T-helper 2 cell treated with Interferon-gamma antibody and Interleukin-4, amounts not matched to agents 5 μg/mL and 100 μg/mL, for 36 hours (primary cell): ENCODE results near the gene LAGE3.

ENCODE experiments used
- DNase-seq: peaks from one replicate; pipeline ENCODE4 v3.0.0; 2021; ENCODE audit warnings: low spot score
- H3K27ac Mint-ChIP-seq: one replicate; pipeline ENCODE4 v1.8.0; 2021; ENCODE audit warnings: mild to moderate bottlenecking, mixed read lengths
- H3K27me3 Mint-ChIP-seq: one replicate; pipeline ENCODE4 v1.8.0; 2021; ENCODE audit warnings: low read depth, mixed read lengths
- H3K36me3 Mint-ChIP-seq: one replicate; pipeline ENCODE4 v1.8.0; 2021; ENCODE audit warnings: low read depth, mixed read lengths
- H3K4me1 Mint-ChIP-seq: one replicate; pipeline ENCODE4 v1.8.0; 2021; ENCODE audit warnings: low read depth, mixed read lengths
- H3K4me3 Mint-ChIP-seq: one replicate; pipeline ENCODE4 v1.8.0; 2022; ENCODE audit warnings: mild to moderate bottlenecking, moderate library complexity, mixed read lengths
- H3K9me3 Mint-ChIP-seq: one replicate; pipeline ENCODE4 v1.8.0; 2021; ENCODE audit warnings: mixed read lengths

The LAGE3 gene

DNA sequence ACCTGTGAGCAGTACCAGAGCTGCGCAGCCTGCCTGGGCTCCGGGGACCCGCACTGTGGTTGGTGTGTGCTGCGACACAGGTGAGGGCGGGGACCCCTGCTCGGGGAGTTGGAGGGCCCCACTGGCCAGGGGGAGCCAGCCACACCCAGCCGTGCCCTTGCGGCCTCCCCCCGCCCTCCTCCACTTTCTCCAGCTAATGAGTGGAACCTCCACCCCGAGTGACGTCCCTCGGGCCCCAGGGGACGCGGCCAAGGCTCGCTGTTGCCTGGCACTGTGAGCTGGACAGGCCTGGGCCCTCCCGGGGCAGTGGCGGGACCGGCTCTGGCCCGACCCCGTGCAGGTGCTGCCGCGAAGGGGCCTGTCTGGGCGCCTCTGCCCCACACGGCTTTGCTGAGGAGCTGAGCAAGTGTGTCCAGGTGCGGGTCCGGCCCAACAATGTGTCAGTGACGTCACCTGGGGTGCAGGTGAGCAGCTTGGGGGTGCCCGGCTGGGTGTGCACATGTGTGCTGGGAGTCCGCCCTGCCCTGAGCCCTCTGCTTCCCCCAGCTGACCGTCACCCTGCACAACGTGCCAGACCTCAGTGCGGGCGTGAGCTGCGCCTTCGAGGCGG is 15.4 kb downstream of the LAGE3 start:
- no peak for DNase-seq
- Mint-ChIP-seq H3K9me3 (no peaks in the 10 kb centered on the region), H3K27me3 (no peaks in the 10 kb centered on the region), H3K36me3 (no peaks in the 10 kb centered on the region), H3K4me3 (no peak overlapping the region), H3K4me1 (no peaks in the 10 kb centered on the region), H3K27ac (no peak overlapping the region)

DNA sequence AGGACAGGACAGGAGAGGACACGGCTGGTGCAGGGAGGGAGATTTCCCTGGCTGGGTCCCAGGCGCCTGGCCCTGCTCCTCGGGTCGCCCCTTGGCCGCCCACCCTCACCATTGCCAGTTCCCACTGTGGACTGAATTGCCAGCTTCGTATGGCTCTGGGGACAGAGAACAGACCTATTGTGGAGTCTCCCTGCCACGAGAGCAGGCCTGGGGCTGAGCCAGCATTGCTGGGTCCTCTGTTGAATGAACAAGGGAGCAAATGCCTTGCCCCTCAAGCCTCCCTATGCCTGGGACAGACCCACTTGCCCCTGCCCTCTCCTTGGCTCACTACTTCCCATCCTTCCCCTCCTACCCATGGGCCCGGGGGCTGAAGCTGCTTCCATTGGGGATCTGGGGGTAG is 16.7 kb downstream of the LAGE3 start:
- peaks cover 1% of the 10 kb centered on the region for H3K4me1 Mint-ChIP-seq
- no peaks in the 10 kb centered on the region for H3K36me3 Mint-ChIP-seq
- H3K9me3 Mint-ChIP-seq = no peaks in the 10 kb centered on the region
- no peak overlapping the region for H3K4me3 Mint-ChIP-seq
- DNase-seq = no peak
- H3K27ac Mint-ChIP-seq = no peak overlapping the region
- H3K27me3 Mint-ChIP-seq = no peaks in the 10 kb centered on the region

DNA sequence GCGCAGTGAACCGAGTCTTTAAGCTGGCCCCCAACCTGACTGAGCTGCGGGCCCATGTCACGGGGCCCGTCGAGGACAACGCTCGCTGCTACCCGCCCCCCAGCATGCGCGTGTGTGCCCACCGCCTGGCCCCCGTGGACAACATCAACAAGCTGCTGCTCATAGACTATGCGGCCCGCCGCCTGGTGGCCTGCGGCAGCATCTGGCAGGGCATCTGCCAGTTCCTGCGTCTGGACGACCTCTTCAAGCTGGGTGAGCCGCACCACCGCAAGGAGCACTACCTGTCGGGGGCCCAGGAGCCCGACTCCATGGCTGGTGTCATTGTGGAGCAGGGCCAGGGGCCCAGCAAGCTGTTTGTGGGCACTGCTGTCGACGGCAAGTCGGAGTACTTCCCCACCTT is 18.8 kb downstream of the LAGE3 start:
- no peaks in the 10 kb centered on the region for H3K36me3 Mint-ChIP-seq
- H3K9me3 Mint-ChIP-seq = no peaks in the 10 kb centered on the region
- H3K27ac Mint-ChIP-seq = no peak overlapping the region
- H3K27me3 Mint-ChIP-seq = no peaks in the 10 kb centered on the region
- peak overlapping the region; percentile 36 for H3K4me3 Mint-ChIP-seq
- peaks cover 5% of the 10 kb centered on the region for H3K4me1 Mint-ChIP-seq
- no peak for DNase-seq

DNA sequence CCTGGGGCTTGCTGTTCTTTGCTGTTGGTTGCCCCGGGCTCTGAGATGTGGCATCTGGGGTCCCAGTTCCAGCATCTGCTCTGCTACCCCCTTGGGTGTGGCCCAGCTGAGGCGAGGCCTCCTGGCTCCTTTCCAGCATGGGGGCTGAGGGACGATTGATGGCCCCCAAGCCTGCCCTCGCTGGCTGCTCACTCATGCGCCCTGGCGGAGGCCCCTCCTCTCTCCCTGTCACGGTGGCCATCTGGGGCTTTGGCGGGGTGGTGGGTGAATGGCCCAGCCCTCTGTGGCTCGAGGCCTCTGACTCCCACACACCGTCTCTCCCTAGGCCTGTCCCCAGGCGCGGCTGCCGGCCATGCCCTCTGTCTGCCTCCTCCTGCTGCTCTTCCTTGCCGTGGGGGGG is 19.2 kb downstream of the LAGE3 start:
- Mint-ChIP-seq H3K36me3 (no peaks in the 10 kb centered on the region), H3K4me1 (peaks cover 5% of the 10 kb centered on the region), H3K9me3 (no peaks in the 10 kb centered on the region), H3K27me3 (no peaks in the 10 kb centered on the region), H3K4me3 (peak overlapping the region; percentile 36), H3K27ac (no peak overlapping the region)
- no peak for DNase-seq

- H3K27ac Mint-ChIP-seq = peak overlapping the region; percentile 75
- H3K4me1 Mint-ChIP-seq = peaks cover 5% of the 10 kb centered on the region
- H3K27me3 Mint-ChIP-seq = no peaks in the 10 kb centered on the region
- DNase-seq = no peak
- peak overlapping the region; percentile 78 for H3K4me3 Mint-ChIP-seq
- H3K36me3 Mint-ChIP-seq = peaks cover 2% of the 10 kb centered on the region
- H3K9me3 Mint-ChIP-seq = no peaks in the 10 kb centered on the region
These were observed 19.9 kb downstream of the LAGE3 start for GRCh38 chrX:154458954-154459778.

DNA sequence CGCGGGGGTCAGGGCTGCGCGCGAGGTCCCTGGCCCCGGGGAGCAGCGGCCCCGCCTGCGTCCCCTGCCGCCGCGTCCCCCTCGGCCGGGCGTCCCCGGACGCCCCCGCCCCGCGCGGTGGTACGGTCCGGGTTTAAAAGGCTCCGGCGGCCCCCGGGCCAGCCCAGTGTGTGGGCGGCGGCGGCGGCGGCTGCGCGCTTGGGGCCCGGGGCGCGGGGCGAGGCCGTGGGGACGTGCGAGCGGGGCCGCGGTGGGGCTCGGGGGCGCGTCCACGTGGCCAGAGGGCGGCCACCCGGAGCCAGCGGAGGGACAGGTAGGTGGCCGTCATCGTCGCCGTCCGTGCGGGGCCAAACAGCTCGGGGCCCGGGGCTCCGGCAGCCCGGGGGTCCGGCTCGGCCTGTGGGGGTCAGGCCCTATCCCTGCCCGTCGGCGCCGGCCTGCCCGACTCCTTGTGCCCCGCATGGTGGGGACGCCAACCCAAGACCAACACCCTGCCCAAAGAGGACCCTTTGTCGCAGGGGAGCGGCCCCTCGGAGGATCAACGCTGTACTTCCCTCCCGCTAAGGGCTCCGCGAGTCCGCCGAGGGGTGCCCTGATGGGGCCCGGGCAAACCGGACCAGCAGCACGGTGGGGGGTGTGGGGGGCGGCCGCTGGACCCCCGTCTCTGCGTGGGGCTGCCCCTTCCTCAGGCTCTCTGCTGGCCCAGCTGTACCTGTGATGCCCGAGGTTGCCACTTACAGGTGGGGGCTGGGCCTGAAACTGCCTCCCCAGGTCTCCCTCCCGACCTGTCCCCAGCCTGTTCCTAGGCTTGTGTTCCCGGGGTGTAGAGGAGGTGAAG is 20.7 kb downstream of the LAGE3 start, which contains the start of gene PLXNA3:
Gene PLXNA3, plus strand, starts transcription at position 166 of the 838 bp plus-strand sequence. CDS start 1,903 bp downstream, outside the sequence.
- peak within 1 kb of the TSS; percentile 94 for H3K4me3 Mint-ChIP-seq
- DNase-seq = peak; percentile 45
- H3K36me3 Mint-ChIP-seq = peaks cover 2% of the 10 kb centered on the region
- no peaks in the 10 kb centered on the region for H3K9me3 Mint-ChIP-seq
- peak within 1 kb of the TSS; percentile 93 for H3K27ac Mint-ChIP-seq
- H3K4me1 Mint-ChIP-seq = peaks cover 5% of the 10 kb centered on the region
- no peaks in the 10 kb centered on the region for H3K27me3 Mint-ChIP-seq

DNA sequence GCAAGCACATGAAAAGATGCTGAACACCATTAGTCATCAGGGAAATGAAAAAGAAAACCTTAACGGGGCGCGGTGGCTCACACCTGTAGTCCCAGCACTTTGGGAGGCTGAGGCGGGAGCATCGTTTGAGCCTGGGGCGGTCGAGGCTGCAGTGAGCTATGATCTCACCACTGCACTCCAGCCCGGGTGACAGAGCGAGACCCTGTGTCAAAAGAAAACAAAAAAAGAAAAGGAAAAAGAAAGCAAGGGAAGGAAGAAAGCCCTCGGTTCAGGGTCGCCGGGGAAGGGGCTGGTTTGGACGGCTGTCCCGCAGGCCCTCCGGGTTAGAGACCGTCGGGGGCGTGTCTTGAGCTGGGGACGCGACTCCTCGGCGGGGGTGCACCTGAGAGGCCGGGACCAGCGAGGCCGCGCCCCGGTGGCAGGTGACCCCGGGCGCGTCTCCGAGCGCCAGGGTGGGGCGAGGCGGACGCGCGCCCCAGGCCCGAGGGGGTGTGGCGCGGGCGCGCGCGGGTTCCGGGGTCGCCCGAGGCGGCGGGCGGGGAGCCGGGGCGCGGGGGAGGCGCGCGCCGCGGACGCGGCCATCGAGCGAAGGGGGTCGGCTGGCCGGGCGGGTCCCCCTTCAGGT is 21.5 kb downstream of the LAGE3 start:
- peak overlapping the region; percentile 94 for H3K4me3 Mint-ChIP-seq
- H3K9me3 Mint-ChIP-seq = no peaks in the 10 kb centered on the region

DNA sequence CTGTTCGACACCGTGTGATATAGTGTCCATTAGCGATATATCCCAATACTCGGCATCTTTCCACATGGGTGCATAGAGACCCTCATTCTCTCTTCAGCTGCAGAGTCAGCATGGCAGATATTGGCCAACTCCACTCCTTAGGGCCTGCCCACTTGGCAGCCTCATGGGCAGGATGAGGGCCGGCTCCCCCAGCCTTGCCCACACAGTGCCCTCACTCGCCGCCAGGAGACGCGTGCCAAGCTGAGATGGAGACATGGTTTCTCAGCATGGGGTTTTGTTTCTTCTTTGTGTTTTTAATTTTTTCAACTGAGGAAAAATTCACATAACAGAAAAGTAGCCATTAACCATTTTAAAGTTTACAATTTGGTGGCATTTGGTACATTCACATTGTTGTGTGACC is 26.3 kb downstream of the LAGE3 start:
- H3K27me3 Mint-ChIP-seq = no peaks in the 10 kb centered on the region
- H3K9me3 Mint-ChIP-seq = no peaks in the 10 kb centered on the region
- peaks cover 5% of the 10 kb centered on the region for H3K4me1 Mint-ChIP-seq
- no peak overlapping the region for H3K4me3 Mint-ChIP-seq
- no peak for DNase-seq
- peaks cover 6% of the 10 kb centered on the region for H3K36me3 Mint-ChIP-seq
- H3K27ac Mint-ChIP-seq = no peak overlapping the region

More for the DNA sequence above, 21.5 kb downstream of the LAGE3 start:
- no peaks in the 10 kb centered on the region for H3K27me3 Mint-ChIP-seq
- H3K27ac Mint-ChIP-seq = peak overlapping the region; percentile 93
- H3K36me3 Mint-ChIP-seq = peaks cover 2% of the 10 kb centered on the region
- DNase-seq = peak; percentile 33
- peaks cover 5% of the 10 kb centered on the region for H3K4me1 Mint-ChIP-seq

DNA sequence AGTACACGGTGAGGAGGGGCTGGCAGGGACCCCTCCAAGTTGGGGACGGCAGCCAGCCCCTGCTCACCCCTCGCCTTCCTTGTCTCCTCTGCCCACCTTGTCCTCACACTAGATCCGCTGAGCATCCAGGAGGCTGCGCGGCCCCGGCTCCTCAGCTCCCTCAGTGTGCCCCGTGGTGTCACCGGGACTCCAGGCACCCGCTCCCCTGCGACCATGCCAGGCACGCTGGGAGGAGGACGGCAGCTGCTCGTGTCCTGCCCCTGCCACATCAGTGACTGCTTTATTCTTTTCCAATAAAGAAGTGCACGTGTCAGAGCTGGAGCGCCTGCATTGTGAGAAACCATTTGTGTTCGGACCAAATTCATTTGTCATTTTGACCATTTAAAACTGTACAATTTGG is 28.8 kb downstream of the LAGE3 start:
- Mint-ChIP-seq H3K9me3 (no peaks in the 10 kb centered on the region), H3K27ac (no peak overlapping the region), H3K36me3 (peaks cover 14% of the 10 kb centered on the region), H3K27me3 (no peaks in the 10 kb centered on the region), H3K4me1 (peaks cover 3% of the 10 kb centered on the region), H3K4me3 (no peak overlapping the region)
- DNase-seq = no peak

GRCh38 chrX:154449618-154450017 is 29.5 kb downstream of the LAGE3 start:
- Mint-ChIP-seq H3K9me3 (no peaks in the 10 kb centered on the region), H3K27ac (no peak overlapping the region), H3K27me3 (no peaks in the 10 kb centered on the region), H3K36me3 (peaks cover 14% of the 10 kb centered on the region), H3K4me3 (no peak overlapping the region), H3K4me1 (peaks cover 3% of the 10 kb centered on the region)
- DNase-seq = no peak

DNA sequence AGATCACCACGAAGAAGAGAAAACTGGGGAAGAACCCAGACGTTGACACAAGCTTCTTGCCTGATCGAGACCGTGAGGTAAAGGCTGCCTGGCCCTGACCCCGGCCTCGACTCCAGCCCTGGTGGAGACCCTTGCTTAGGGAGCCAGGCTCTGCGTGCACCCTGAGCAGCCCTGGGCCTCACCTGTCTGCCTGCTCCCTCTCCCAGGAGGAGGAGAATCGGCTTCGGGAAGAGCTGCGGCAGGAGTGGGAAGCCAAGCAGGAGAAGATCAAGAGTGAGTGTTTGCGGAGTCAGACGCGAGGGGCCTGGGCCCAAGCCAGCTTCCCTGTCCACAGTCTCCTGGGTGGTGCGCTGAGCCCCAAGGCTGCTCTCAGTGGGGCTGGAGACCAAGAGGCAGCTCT is 30.6 kb downstream of the LAGE3 start:
- Mint-ChIP-seq H3K27ac (no peak overlapping the region), H3K4me1 (peaks cover 3% of the 10 kb centered on the region), H3K36me3 (peaks cover 12% of the 10 kb centered on the region), H3K9me3 (no peaks in the 10 kb centered on the region), H3K27me3 (no peaks in the 10 kb centered on the region), H3K4me3 (no peak overlapping the region)
- no peak for DNase-seq

GRCh38 chrX:154446430-154446829 is 32.7 kb downstream of the LAGE3 start:
- Mint-ChIP-seq H3K4me1 (peaks cover 10% of the 10 kb centered on the region), H3K4me3 (no peak overlapping the region), H3K36me3 (peaks cover 13% of the 10 kb centered on the region), H3K27me3 (no peaks in the 10 kb centered on the region), H3K9me3 (no peaks in the 10 kb centered on the region), H3K27ac (no peak overlapping the region)
- no peak for DNase-seq

- no peaks in the 10 kb centered on the region for H3K27me3 Mint-ChIP-seq
- peaks cover 16% of the 10 kb centered on the region for H3K36me3 Mint-ChIP-seq
- H3K9me3 Mint-ChIP-seq = no peaks in the 10 kb centered on the region
- peak overlapping the region; percentile 68 for H3K27ac Mint-ChIP-seq
- DNase-seq = no peak
- H3K4me3 Mint-ChIP-seq = peak overlapping the region; percentile 15
- peaks cover 11% of the 10 kb centered on the region for H3K4me1 Mint-ChIP-seq
These were observed 33.3 kb downstream of the LAGE3 start for GRCh38 chrX:154445776-154446175.
